Hepatocyte (in vitro differentiated cells): ENCODE results near the gene ECT2. TPM values are rescaled to one million over a fixed set of nuclear protein-coding genes. Genes with fewer than 3 reads are reported as not detected.

Source experiments
- DNase-seq: peaks from one replicate; pipeline ENCODE4 v3.0.0-alpha.2; 2016; ENCODE audit warnings: low spot score
- H2AFZ ChIP-seq: fragments of 200-600 bp; sonication (generic); 2 replicates; pipeline ENCODE4 v1.6.0; 2016; ENCODE audit warnings: antibody characterized with exemption, mild to moderate bottlenecking
- H3K27ac ChIP-seq: fragments of 200-600 bp; sonication (generic); 2 replicates; pipeline ENCODE4 v1.5.1; 2016; ENCODE audit warnings: mild to moderate bottlenecking
- H3K27me3 ChIP-seq: fragments of 200-600 bp; sonication (generic); 2 replicates; pipeline ENCODE4 v1.6.1; 2016
- H3K36me3 ChIP-seq: fragments of 200-600 bp; sonication (generic); replicated peaks from 2 replicates; pipeline ENCODE4 v1.5.1; 2016; ENCODE audit warnings: low read depth; ENCODE audit not compliant: insufficient read depth
- H3K4me1 ChIP-seq: fragments of 200-600 bp; sonication (generic); 2 replicates; pipeline ENCODE4 v1.5.1; 2016; ENCODE audit warnings: mild to moderate bottlenecking, moderate library complexity; ENCODE audit not compliant: insufficient read depth
- H3K4me2 ChIP-seq: fragments of 200-600 bp; sonication (generic); 2 replicates; pipeline ENCODE4 v1.6.0; 2016
- H3K4me3 ChIP-seq: fragments of 200-600 bp; sonication (generic); 2 replicates; pipeline ENCODE4 v1.5.1; 2016; ENCODE audit warnings: mild to moderate bottlenecking
- H3K79me2 ChIP-seq: fragments of 200-600 bp; sonication (generic); 2 replicates; pipeline ENCODE4 v1.6.0; 2017; ENCODE audit warnings: mild to moderate bottlenecking
- H3K9me2 ChIP-seq: fragments of 200-600 bp; sonication (generic); replicated peaks from 2 replicates; pipeline ENCODE4 v1.6.0; 2017; ENCODE audit warnings: mild to moderate bottlenecking; ENCODE audit not compliant: insufficient read depth
- H3K9me3 ChIP-seq: fragments of 200-600 bp; sonication (generic); 2 replicates; pipeline ENCODE4 v1.5.1; 2016; ENCODE audit warnings: low read depth, mild to moderate bottlenecking
- H4K20me1 ChIP-seq: fragments of 200-600 bp; sonication (generic); 2 replicates; pipeline ENCODE4 v1.6.0; 2016; ENCODE audit warnings: mild to moderate bottlenecking; ENCODE audit not compliant: insufficient read depth, poor library complexity, severe bottlenecking
- EZH2 ChIP-seq: fragments of 200-600 bp; sonication (generic); IDR thresholded peaks from 2 replicates; pipeline ENCODE4 v1.6.1; 2016; ENCODE audit warnings: antibody characterized with exemption, mild to moderate bottlenecking, borderline replicate concordance
- EZH2phosphoT487 ChIP-seq: fragments of 200-600 bp; sonication (generic); IDR thresholded peaks from one replicate; pipeline ENCODE4 v1.6.1; 2018; ENCODE audit warnings: antibody characterized with exemption, mild to moderate bottlenecking, low read depth, moderate library complexity; ENCODE audit not compliant: unreplicated experiment, severe bottlenecking
- WGBS: methylation state at CpG from one replicate; pipeline ENCODE4 v1.1.6; 2016; ENCODE audit warnings: low lambda C conversion rate; ENCODE audit errors: missing lambda C conversion rate; 5-methylcytosine and 5-hydroxymethylcytosine counted together
- polyA plus RNA-seq: library from polyadenylated mRNA; unstranded; fragments of >200 nt; fragmentation: Nextera tagmentation; extraction: Ambion mirVana; gene quantifications from 2 replicates; pipeline ENCODE4 v1.2.1, GENCODE V29; 2016
- total RNA-seq: library from RNA; depleted of rRNA; stranded (reverse); fragments of >200 nt; gene quantifications from 2 replicates; pipeline ENCODE4 v1.2.3, GENCODE V29; 2014
- TF ChIP-seq, protein P1 (sequence below): fragments of 200-600 bp; sonication (generic); IDR thresholded peaks from 2 replicates; pipeline ENCODE4 v1.5.1; 2016; ENCODE audit warnings: antibody characterized with exemption, mild to moderate bottlenecking; ENCODE audit not compliant: poor library complexity

The ECT2 gene
- total and polyA plus RNA-seq, 2 experiments from 2014 or later, result 9.3 to 16.7 TPM

DNA sequence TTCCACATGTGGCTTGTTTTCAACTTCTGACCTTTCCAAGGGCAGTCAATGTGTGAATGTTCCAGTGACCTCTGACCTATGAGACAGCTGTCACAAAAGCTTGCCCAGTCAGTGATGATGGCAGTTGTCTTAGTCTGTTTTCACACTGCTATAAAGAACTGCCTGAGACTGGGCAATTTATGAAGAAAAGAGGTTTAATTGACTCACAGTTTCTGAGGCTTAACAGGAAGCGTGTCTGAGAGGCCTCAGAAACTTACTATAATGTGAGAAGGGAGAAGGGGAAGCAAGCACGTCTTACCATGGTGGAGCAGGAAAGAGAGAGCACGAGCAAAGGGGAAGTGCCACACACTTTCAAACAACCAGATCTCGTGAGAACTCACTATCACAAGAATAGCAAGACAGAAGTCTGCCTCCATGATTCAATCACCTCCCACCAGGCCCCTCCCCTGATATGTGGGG is 95.6 kb downstream of the ECT2 start:
- Histone ChIP-seq H3K4me1 (no peaks in the 10 kb centered on the region), H3K9me3 (no peaks in the 10 kb centered on the region), H3K4me3 (no peak overlapping the region), H3K79me2 (no peaks in the 10 kb centered on the region), H3K4me2 (no peak overlapping the region), H3K27ac (no peak overlapping the region), H4K20me1 (no peaks in the 10 kb centered on the region), H3K9me2 (no peaks in the 10 kb centered on the region), H2AFZ (no peak overlapping the region), H3K27me3 (no peaks in the 10 kb centered on the region), H3K36me3 (no peaks in the 10 kb centered on the region)
- TF ChIP-seq EZH2phosphoT487, result no peak
- TF ChIP-seq, protein P1, sequence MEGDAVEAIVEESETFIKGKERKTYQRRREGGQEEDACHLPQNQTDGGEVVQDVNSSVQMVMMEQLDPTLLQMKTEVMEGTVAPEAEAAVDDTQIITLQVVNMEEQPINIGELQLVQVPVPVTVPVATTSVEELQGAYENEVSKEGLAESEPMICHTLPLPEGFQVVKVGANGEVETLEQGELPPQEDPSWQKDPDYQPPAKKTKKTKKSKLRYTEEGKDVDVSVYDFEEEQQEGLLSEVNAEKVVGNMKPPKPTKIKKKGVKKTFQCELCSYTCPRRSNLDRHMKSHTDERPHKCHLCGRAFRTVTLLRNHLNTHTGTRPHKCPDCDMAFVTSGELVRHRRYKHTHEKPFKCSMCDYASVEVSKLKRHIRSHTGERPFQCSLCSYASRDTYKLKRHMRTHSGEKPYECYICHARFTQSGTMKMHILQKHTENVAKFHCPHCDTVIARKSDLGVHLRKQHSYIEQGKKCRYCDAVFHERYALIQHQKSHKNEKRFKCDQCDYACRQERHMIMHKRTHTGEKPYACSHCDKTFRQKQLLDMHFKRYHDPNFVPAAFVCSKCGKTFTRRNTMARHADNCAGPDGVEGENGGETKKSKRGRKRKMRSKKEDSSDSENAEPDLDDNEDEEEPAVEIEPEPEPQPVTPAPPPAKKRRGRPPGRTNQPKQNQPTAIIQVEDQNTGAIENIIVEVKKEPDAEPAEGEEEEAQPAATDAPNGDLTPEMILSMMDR, result no peak
- TF ChIP-seq EZH2, result no peak
- WGBS, result 63% methylated on average over 4 of the region's 4 CpGs
- DNase-seq, result no peak

GRCh38 chr3:172846706-172847105 is 96.2 kb downstream of the ECT2 start:
- H3K4me1 ChIP-seq, result no peaks in the 10 kb centered on the region
- H3K9me2 ChIP-seq, result no peaks in the 10 kb centered on the region
- no peak for DNase-seq
- no peaks in the 10 kb centered on the region for H3K36me3 ChIP-seq
- 69% methylated on average over 2 of the region's 2 CpGs for WGBS
- no peak overlapping the region for H2AFZ ChIP-seq
- H3K79me2 ChIP-seq, result no peaks in the 10 kb centered on the region
- H3K4me2 ChIP-seq, result no peak overlapping the region
- H3K27me3 ChIP-seq, result no peaks in the 10 kb centered on the region
- no peak overlapping the region for H3K4me3 ChIP-seq
- no peaks in the 10 kb centered on the region for H4K20me1 ChIP-seq
- no peak for TF ChIP-seq EZH2
- TF ChIP-seq, protein P1, result no peak
- H3K9me3 ChIP-seq, result no peaks in the 10 kb centered on the region
- no peak overlapping the region for H3K27ac ChIP-seq

- TF ChIP-seq, protein P1, result no peak
- TF ChIP-seq EZH2phosphoT487, result no peak
- TF ChIP-seq EZH2, result no peak
- H3K36me3 ChIP-seq, result no peaks in the 10 kb centered on the region
Measured at GRCh38 chr3:172847292-172847691, 96.8 kb downstream of the ECT2 start.

DNA sequence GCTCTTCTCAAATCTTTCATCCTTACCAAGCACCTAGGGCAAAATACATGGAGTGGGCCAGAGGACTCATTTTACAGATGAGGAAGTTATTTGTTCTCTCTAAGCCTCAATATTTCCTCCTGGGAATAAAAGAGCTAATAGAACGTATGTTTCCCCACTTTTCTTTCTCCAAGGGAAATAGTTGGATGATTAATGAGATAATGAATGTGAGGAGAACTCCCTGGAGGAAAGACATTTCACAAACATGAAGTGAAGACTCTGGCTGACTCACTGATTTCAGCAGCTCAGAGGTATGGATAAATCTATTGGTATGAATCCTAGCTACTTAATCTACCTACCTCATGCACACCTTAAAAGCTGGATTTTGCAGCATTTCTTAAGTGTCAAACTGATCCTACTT is 98.4 kb downstream of the ECT2 start:
- Histone ChIP-seq H3K4me2 (no peak overlapping the region), H3K4me1 (no peaks in the 10 kb centered on the region), H3K79me2 (no peaks in the 10 kb centered on the region), H3K27ac (no peak overlapping the region), H3K9me3 (no peaks in the 10 kb centered on the region), H3K9me2 (no peaks in the 10 kb centered on the region), H3K36me3 (no peaks in the 10 kb centered on the region), H2AFZ (no peak overlapping the region), H3K4me3 (no peak overlapping the region), H4K20me1 (no peaks in the 10 kb centered on the region), H3K27me3 (no peaks in the 10 kb centered on the region)
- DNase-seq, result no peak
- 30% methylated on average over 1 of the region's 1 CpG for WGBS
- no peak for TF ChIP-seq EZH2
- TF ChIP-seq EZH2phosphoT487, result no peak
- TF ChIP-seq, protein P1, result no peak

More at GRCh38 chr3:172847292-172847691, 96.8 kb downstream of the ECT2 start:
- Histone ChIP-seq H3K4me1 (no peaks in the 10 kb centered on the region), H3K27me3 (no peaks in the 10 kb centered on the region), H2AFZ (no peak overlapping the region), H3K27ac (no peak overlapping the region), H3K9me2 (no peaks in the 10 kb centered on the region), H3K9me3 (no peaks in the 10 kb centered on the region), H3K79me2 (no peaks in the 10 kb centered on the region), H3K4me3 (no peak overlapping the region), H3K4me2 (no peak overlapping the region), H4K20me1 (no peaks in the 10 kb centered on the region)
- no peak for DNase-seq
